Measurements from ENCODE around the gene TOM1. TPM values are rescaled to one million over a fixed set of nuclear protein-coding genes. Genes with fewer than 3 reads are reported as not detected.

Gene TOM1
- total and polyA plus RNA-seq, 2 of the 13 experiments (the other 11 are each of a cell fraction or from before 2014, with no cell fraction given): 30.8 to 87.3 TPM

GRCh38 chr22:35397095-35397904, 97.6 kb downstream of the TOM1 start (continued):
- TF ChIP-seq ZHX1 (CRISPR knock-in tag; IDR thresholded peaks at IDR 0.05; ENCODE audit: low read depth) (no peak), TMF1 (CRISPR knock-in tag; IDR thresholded peaks at IDR 0.05; ENCODE audit: low read depth) (no peak), HCFC1 (IDR thresholded peaks at IDR 0.05; ENCODE audit: low read depth, low read length) (no peak), RFXANK (CRISPR knock-in tag; IDR thresholded peaks at IDR 0.05) (no peak), HNRNPL (IDR thresholded peaks at IDR 0.05; ENCODE audit: low read depth, low read length) (no peak), ELF1 (CRISPR knock-in tag; IDR thresholded peaks at IDR 0.05) (no peak), POGZ (CRISPR knock-in tag; IDR thresholded peaks at IDR 0.05) (peak; percentile 20; the same call in 1 of the 2 replicates), ZSCAN30 (CRISPR knock-in tag; IDR thresholded peaks at IDR 0.05) (no peak), XBP1 (CRISPR knock-in tag; IDR thresholded peaks at IDR 0.05) (no peak), YY1 (IDR thresholded peaks at IDR 0.05; ENCODE audit: insufficient read depth, insufficient replicate concordance, low read depth, low read length) (no peak), ZNF646 (CRISPR knock-in tag; IDR thresholded peaks at IDR 0.05) (no peak), ZNF652 (CRISPR knock-in tag; IDR thresholded peaks at IDR 0.05; ENCODE audit: borderline replicate concordance, low read depth) (no peak), ZFP90 (CRISPR knock-in tag; IDR thresholded peaks at IDR 0.05; ENCODE audit: borderline replicate concordance) (no peak)
- TF ChIP-seq, protein P1, sequence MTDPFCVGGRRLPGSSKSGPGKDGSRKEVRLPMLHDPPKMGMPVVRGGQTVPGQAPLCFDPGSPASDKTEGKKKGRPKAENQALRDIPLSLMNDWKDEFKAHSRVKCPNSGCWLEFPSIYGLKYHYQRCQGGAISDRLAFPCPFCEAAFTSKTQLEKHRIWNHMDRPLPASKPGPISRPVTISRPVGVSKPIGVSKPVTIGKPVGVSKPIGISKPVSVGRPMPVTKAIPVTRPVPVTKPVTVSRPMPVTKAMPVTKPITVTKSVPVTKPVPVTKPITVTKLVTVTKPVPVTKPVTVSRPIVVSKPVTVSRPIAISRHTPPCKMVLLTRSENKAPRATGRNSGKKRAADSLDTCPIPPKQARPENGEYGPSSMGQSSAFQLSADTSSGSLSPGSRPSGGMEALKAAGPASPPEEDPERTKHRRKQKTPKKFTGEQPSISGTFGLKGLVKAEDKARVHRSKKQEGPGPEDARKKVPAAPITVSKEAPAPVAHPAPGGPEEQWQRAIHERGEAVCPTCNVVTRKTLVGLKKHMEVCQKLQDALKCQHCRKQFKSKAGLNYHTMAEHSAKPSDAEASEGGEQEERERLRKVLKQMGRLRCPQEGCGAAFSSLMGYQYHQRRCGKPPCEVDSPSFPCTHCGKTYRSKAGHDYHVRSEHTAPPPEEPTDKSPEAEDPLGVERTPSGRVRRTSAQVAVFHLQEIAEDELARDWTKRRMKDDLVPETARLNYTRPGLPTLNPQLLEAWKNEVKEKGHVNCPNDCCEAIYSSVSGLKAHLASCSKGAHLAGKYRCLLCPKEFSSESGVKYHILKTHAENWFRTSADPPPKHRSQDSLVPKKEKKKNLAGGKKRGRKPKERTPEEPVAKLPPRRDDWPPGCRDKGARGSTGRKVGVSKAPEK (CRISPR knock-in tag; IDR thresholded peaks at IDR 0.05; ENCODE audit: borderline replicate concordance): no peak
- TF ChIP-seq, protein P2, sequence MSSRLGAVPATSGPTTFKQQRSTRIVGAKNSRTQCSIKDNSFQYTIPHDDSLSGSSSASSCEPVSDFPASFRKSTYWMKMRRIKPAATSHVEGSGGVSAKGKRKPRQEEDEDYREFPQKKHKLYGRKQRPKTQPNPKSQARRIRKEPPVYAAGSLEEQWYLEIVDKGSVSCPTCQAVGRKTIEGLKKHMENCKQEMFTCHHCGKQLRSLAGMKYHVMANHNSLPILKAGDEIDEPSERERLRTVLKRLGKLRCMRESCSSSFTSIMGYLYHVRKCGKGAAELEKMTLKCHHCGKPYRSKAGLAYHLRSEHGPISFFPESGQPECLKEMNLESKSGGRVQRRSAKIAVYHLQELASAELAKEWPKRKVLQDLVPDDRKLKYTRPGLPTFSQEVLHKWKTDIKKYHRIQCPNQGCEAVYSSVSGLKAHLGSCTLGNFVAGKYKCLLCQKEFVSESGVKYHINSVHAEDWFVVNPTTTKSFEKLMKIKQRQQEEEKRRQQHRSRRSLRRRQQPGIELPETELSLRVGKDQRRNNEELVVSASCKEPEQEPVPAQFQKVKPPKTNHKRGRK (CRISPR knock-in tag; IDR thresholded peaks at IDR 0.05): no peak
